ENCODE results near the gene FHL3.

DNA sequence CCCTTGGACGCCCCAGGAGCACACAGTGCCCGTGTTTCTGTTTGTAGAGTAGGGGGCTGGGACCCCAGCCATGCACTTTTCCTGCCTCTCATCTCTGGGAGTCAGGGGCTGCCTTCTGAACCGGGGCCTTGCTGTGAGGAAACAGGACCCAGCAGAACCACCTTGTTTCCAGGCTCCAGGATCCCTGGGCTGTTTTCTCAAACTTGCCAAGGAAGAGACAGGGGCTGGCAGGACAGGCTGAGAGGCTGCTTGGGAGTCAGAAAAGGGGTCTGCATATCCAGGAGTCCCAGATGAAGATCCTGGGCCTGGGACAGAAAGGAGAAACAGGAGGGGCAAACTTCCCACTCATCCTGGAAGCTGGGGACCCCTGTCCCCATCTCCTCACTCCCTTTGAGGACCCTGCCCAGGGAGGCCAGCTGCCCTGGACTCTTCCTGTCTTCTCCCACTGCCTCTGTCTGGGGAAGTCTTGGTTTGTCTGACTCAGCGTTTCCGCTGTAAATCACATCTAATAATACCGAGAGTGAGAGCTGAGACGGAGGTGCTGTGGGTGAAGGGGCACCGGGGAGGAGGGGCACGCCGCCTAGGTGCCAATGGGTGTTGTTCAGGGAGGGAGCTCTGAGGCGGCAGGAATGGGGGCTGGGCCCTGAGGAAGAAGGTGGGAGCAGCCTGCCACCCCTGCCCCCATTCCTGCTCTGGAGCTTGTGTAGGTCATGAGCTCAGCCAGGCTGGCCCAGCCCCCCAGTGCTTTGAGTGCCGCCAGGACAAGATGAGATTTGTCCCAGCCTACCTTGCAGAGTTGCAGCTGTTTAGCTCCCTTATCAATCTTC, 24.6 kb upstream of the FHL3 start:
- TF ChIP-seq HEYL (CRISPR knock-in tag; IDR thresholded peaks at IDR 0.05) = no peak
- TF ChIP-seq CTCF (IDR thresholded peaks at IDR 0.05) = no peak
- no peak for TF ChIP-seq EHMT2 (IDR thresholded peaks at IDR 0.05; ENCODE audit: low read depth)
- no peak for TF ChIP-seq ELK1 (IDR thresholded peaks at IDR 0.05; ENCODE audit: low read depth, low read length)
- TF ChIP-seq PBX3 (IDR thresholded peaks at IDR 0.05) = no peak
- TF ChIP-seq HOXA7 (CRISPR knock-in tag; IDR thresholded peaks at IDR 0.05) = no peak
- no peak for TF ChIP-seq POLR2A (IDR thresholded peaks at IDR 0.05; ENCODE audit: low read length)
- peak; percentile 84 for TF ChIP-seq MAFK (IDR thresholded peaks at IDR 0.05; ENCODE audit: partially characterized antibody)
